ENCODE data around the gene FAM50B.

The FAM50B gene

DNA sequence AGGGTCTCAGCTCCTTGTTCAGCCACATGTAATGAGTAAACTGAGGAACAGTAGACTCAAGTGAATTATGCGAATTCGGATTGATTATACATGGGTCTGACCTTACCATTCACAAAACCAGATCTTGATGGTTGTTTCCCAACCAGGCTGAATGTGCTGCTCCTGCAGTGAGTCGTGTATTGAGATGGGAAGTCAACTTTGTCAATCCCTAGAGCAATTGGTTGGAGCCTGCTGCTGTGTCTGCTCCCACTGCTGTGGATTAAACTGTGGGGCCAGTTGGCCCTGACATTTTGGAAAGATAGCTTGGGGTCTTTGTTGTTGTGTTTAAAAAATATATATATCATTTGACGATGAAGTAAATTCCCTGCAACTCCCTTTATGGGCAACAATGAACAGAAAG lies 23.9 kb downstream of the FAM50B start:
- DNase-seq (ENCODE audit: low read depth) = no peak

DNA sequence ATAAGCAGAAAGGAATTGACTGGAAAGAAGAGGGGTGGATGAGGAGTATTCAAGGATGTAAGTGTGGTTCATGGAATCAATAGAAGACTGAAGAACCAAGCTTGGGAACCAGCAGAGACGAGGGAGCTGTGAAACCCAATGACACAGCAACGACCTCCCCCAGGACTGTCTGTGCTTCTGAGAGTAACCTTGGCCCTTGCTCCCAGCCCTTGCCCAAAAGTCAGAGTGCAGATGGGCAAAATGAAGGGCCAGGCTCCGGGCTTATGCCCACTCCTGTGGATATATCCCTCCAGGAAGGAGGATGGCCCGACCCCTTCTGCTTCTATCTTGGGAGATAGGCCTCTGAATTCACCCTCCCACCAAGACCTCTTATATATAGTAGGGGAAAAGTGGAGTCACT lies 24.9 kb downstream of the FAM50B start:
- no peak for DNase-seq (ENCODE audit: low read depth)

DNA sequence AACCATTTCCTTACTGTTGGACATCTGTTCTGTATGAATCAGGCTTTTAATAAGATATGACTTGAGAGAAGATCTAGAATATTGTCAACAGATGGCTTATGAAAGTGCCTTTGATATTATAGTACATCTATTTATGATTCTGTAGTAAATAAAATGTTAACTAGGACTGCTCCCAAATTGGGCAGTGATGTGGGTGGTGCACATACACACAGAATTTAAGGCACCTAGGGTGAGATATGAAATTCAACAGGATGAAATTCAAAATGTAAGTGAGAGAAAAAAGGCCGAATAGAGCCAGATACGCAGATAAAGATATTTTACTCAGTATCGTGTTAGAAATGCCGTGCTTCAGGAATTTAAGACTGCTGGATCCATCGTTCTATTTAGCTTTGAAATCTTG lies 26.3 kb downstream of the FAM50B start:
- no peak for DNase-seq (ENCODE audit: low read depth)

DNA sequence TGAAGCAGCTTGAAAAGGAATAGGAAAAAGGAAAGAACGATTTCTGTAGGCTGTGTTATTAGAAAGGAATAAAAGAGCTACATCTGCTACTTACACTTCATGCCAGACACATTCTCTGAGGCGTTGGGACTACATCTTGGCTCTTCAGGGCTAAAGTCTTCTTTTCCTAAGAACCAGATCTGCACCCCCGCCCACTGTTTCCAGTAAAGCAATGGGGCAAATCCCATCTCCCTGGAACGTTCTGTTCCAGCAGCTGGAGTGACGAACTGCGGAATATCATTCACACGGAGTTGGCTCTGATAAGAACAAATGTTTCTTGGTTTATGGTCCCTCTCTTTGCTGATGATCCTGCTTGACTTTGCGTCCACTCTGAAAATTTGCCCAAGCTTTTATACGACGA lies 26.9 kb downstream of the FAM50B start:
- DNase-seq (ENCODE audit: low read depth) = no peak

DNA sequence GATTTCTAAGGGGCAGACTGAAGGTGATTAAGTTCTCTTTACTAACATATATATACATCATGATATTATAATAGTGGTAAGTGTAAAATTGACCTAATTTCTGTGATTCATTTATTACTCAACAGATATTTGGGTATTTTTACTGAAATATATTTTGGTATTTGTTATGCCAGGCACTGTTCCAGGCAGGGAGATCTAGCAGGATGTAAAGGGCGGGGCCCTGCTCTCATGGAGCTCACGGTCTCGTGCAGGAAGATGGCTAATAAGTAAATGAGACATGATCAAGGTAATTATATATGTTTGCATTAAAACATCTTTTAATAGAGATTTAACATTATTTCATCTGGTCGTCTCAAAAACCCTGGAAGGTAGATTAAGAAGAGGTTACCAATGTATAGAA lies 27.7 kb downstream of the FAM50B start:
- DNase-seq (ENCODE audit: low read depth) = no peak

DNA sequence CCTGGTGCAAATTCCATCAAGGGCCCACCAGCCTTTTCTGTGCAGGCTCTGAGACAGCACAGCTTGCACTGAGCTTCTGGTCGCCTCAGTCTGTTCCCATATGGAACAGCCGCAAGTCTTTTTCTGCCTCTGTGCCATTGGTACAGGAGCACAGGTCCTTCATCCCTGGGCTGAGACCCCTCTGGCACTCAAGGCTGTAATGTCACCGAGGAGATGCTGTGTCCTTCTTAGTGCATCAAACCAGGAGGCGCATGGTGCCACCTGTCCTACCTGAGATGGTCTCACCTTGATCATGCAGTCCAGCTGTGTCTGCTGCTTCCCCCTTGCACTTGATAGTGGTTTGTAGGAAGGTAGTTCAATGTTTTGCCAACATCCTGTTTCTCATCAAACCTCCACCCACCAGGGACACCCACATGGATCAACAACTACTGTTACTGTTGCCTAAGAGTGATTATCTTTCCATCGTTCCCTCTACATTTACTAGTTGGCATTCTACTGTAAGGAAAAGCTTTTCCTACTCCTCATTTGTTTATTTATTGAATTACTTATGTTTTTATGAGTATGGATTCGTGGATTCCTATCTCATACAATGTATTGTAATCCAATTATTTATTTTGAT lies 29.0 kb downstream of the FAM50B start:
- DNase-seq (ENCODE audit: low read depth) = no peak

DNA sequence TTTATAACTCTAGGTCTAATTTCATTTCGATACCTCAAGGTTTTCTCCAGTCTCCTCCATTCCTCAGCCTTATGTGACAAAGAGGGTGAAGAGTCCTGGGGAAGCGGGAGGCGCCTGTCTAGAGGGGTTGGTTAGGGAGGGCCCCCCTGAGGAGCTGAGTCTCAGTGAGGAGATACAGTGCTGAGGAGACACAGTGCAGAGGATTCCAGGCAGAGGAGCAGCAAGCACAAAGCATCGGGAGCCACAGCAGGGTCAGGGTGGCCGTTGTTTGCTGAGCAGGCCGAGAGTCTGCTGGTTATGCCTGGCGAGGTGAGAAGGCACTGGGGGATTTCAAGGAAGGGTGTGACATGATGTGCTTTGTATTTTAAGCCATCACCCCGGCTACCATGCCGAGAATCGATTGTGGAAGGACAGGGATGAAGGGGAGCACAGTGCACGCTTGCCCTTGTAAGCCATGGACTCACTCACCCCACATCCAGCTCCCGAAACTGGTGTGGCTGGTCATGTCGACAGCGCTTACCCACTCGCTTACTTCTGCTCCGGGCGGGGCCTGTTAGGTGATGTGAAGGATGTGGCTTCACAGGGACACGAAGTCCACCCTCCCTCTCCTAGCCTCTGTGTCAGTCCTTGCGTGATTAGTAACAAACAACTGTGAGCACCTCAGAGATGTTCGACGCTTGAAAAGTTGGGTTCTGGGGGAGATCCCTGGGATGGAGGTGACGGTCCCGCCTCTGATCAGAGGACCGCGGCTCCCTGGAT lies 30.2 kb downstream of the FAM50B start:
- no peak for DNase-seq (ENCODE audit: low read depth)

DNA sequence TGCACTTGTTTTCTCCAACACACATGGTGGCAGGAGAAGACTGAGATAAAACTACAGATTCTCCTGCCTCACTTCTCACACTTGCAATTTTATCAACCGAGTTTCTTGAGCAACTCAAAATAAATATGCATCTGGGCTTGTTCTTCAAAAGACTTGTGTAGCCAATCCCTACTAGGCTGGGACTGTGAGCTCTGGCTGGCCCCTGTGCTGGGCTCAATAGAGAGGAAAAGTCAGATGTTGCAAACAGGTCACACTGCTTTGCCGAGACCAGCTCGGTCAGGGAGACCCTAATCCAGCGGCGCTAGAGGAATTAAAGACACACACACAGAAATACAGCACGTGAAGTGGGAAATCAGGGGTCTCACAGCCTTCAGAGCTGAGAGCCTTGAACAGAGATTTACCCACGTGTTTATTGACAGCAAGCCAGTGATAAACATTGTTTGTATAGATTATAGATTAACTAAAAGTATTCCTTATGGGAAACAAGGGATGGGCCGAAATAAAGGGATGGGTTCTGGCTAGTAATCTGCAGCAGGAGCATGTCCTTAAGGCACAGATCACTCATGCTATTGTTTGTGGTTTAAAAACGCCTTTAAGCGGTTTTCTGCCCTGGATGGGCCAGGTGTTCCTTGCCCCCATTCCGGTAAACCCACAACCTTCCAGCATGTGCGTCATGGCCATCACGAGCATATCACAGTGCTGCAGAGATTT lies 32.7 kb downstream of the FAM50B start:
- DNase-seq (ENCODE audit: low read depth) = no peak

DNA sequence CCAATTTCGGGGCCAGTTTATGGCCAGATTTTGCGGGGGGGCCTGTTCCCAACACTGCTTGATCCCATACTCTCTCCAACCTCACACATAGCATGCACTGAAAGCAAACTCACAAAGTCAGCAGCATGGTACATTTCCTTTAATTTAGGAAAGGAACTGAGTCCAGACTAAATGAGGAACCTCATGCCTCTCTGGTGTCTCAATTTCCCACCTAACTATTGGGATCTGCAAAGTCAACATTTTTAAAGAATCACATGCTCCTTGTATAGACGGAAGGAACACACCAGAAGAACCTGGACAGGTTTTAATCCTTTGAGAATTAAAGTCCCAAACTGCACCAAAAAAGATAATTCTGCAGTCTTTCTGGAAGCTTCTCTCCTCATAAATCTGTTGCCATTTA lies 33.3 kb downstream of the FAM50B start:
- no peak for DNase-seq (ENCODE audit: low read depth)

DNA sequence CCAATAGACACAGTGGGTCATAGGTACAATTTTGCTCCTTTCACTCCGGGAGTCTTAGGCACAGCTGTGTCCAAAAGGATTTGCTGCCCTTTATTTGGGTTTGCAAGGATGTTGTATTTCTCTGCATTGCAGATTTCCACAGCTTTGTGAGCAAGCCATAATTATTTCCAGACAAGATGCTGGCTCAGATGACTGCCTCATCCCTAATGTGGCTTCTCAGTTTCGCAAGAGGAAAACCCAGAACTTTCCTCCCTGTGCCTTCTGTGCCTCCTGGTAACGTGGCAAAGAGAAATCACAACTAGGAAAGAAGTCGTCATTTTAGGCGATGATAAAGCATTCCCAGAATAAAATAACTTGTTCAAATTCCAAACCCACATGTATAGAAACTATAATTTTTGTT lies 33.7 kb downstream of the FAM50B start:
- DNase-seq (ENCODE audit: low read depth) = no peak

DNA sequence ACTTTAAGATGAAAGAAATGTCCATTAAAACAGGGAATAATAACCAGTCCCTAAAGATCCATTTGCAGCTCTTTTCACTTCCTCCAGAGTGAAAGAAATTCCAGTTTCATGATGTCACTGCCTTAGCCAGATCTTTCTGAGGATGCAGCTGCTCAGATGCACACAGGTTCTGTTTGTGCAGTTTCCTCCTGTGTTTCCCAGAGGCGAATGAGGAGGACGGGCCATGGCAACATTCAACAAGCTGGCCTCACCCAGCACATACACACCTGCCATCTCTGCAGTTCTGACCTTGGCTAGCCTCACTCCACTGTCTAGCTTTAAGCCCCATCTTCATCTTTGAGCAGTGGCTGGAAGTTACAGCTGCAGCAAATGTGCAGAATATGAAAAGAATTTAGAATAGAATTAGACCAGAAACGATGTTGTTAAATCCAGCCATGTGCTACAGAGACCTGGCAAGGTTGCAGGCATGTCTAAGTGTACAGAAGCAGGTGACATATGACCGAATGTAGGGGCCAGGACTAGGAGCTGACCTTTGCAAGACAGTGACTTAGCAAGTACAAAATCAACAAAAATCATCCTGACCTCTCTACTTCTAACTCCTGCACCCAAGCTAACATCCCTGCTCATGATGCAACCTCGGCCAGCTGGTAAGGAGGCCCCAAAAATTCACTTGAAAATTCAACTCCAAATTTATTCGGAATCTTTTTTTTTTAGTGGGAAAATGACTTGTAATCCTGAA lies 35.0 kb downstream of the FAM50B start:
- no peak for DNase-seq (ENCODE audit: low read depth)

DNA sequence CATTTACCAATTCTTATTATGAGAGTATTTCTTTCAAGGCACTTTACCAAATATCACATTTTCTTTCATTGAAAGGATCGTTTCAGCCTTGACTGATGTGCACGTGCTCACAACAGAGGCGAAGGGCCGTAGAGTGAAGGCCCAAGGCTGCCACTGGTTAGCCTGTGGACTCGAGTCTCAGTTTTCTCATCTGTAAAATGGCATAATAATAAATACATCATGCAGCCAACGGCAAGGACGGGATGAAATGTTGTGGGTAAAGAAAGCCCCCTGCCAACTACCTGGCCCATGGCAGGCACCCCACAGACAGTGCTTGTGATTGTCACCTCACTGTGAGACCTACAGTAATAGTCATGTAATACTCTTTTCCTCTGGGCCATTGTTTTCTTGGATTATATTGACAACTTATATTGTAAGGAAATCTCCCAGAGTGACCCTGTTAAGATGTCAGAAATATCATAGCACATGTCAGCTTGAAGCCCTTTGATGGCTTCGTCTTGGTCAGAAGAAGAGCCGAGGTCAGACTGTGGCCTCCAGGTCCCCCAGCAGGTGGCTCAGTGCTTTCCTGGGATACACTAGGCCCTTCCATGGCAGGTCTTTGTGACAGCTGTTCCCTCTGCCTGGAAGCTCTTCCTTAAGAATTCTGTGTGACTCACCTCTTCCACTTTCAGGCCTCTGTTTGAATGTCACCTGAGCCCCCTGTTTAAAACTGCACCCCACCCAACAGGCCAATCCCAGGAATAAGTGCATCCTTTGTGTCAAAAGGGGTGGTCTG lies 36.3 kb downstream of the FAM50B start:
- no peak for DNase-seq (ENCODE audit: low read depth)

DNA sequence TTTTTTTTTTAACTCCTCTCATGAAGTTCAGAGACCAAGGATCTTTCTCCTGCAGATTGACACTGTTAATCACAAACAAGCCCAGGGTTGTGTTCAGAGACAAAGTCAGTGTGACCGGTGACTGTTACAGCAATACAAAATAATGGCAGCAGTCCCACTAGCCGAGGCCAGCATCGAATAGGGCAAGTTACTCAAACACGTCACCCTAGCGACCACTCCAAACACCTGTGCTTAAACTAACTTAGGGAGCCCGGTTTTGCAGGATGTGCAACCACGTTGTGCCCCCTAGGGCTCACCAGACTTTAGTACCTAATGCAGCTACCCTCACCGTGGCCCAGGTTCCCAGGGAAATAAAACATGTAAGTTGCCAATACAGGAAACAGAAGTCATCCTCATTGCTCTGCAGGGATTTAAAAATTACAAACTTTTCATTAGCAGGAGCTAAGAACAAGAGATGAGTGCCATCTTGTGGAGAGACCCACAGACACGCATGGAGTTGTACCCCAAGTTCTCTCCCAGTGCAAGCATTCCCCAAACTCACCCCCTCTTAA lies 38.1 kb downstream of the FAM50B start:
- DNase-seq (ENCODE audit: low read depth) = no peak

DNA sequence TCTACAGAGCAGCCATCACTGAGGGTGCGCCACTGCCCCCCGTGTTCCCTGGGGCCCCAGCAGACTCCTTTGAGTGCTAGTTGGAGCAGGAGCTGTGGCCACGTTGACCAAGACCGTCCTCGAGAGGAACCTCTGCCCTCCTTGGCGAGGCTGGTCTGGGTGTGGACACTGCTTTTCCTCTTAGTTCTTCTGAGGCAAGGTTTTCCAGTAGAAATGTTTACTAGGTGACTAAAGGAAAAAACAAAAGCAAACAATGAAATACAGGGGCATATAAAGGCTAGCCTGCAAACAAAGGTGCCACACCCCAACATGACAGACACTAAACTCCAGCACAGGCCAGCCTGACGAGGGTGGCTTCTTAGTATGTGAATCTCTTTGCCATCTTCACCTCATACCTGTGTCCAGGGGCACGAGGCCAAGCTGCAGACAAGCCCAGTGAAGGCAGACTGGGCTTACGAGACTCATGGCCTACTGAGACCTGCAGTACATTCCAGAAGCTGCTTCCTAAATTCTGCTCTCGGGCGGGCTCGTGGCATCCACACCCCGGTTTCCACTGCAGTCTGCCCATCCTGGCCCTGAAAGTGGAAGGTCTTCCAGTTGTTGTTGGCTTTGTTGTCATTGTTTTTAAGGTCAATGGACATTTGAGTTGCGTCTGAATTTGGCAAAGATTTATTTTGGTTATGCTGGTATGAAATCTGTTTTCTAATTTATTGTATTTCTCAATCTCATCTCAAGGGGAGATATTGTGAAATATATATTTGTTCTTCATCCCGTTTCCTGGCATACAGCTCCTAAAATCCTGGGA lies 39.2 kb downstream of the FAM50B start:
- no peak for DNase-seq (ENCODE audit: low read depth)

DNA sequence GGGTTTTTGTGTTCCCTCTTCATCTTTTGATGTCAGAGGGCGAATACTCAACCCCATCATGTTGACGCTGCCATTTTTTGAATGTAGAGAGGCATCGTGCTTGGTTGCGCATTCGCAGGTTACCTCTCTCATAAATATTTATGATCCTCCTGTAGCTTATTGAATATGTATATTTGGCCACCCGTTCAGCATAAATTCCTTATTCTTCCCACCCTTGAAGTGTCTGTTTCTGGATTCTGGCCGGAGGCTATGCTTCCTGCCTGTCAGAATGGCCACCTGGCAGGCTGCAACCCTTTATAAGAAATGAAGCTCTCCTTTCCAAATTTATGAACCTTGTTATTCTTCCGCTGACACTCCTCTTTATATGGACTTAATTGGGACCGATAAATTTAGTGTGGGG lies 40.9 kb downstream of the FAM50B start:
- DNase-seq (ENCODE audit: low read depth) = no peak

DNA sequence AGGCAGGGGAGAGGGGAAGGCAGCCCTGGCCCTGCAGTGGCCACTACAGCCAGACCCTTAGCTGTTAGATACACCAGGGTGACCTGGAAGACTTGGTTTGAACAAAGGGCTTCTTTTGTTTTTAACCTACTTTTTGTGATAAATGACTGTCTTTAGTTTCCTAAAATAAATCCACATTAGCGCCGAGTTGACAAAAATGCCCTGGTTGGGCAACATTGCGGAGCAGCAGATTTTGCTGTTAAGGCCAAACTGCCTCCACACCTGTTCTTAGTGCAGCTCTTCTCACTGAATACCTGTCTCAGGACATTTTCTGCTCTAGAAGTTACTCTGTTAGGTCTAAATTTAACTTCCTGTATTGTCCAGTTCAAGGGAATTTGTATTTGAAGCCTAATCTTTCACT lies 42.7 kb downstream of the FAM50B start:
- DNase-seq (ENCODE audit: low read depth) = no peak

DNA sequence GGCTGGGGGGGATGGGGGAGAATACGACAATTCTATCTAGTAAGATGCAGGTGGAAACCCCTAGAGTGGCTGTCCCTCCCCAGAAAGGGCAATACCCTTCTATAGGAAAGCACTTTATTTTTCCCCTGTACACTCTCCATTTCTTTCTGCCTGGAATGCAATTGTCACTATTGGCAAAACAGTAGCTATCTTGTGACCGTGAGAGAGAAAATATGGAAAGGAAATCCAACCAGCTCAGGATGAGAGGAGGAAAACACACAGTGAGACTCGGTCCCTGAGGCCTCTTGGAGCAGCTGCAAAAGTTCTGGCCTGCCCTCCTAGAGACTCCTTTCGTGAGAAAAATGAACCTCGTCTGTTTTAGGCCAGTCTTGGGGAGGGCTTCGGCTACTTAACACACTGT lies 43.4 kb downstream of the FAM50B start:
- DNase-seq (ENCODE audit: low read depth) = no peak

DNA sequence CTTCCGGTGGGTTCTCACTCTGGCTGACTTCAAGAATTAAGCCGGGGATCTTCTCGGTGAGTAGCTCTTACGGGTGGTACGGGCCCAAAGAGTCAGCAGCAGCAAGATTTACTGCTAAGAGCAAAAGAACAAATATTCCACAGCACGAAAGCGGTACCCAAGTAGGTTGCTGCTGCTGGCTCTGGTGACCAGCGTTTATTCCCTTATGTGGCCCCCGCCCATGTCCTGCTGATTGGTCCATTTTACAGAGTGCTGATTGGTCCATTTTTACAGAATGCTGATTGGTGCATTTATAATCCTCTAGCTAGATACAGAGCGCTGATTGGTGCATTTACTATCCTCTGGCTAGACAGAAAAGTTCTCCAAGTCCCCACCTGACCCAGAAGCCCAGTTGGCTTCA lies 44.3 kb downstream of the FAM50B start:
- DNase-seq (ENCODE audit: low read depth) = no peak

DNA sequence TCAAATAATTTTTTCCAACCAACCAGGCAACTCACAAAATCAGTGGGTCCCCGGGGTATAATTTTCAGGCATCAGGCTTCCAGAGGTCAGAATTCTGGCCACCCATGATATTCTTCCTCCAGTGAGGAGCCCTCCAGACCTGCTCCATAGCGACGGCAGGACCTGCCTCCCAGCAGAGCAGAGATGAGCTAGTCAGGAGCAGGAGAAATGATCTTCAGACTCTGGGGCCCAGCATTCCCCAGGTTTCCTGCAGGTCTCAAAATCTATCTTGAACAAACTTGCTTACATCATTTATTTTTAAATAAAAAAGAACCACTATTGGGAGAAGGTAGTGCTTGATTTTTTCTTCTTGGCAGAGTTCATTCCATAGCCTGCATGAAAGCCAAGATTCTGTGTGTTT lies 44.7 kb downstream of the FAM50B start:
- DNase-seq (ENCODE audit: low read depth) = no peak

DNA sequence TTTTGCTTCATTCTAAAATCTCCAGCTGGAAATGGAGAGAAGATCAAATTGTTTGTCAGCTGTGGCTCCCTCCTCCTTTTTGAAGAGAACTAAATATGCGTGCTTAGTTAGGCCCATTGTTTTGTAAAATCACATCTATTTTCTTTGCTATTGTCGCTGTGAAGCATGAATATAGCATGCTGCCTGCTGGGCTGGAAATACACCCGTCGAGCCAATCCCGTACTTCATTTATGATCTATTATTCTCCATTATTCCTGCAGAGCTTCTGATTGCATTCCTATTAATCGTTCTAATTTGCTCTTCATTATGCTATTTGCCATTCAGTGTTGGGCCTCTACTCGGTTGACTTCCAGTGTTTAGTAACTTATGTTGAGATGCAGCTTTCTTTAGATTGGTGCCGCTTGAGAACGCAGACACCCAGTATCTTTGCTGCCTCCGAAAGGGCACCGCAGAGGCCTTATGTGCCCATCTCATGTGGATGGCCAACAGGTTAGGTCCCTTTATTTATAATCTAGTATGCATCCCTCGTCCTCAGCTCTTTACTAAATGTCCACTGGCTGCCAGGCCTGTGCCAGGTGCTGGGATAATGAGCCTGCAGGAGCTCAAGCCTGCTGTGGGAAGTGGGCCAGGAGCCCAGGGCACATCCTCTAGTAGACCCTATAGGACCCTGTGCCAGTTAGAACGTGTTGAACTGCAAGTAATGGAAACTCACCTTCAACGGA lies 45.6 kb downstream of the FAM50B start:
- no peak for DNase-seq (ENCODE audit: low read depth)

Data from activated T-helper 1 cell treated with Interleukin-2 at 50 U/mL for 16 hours (primary cell).